ENCODE measurements around the gene EGF.
"Not testable (repeated sequence)": the region's sequence is repeated elsewhere in the genome, so short reads cannot be mapped to it uniquely, and the experiment has no call there.

The EGF gene

GRCh38 chr4:109915385-109916026, 2.8 kb downstream of the EGF start:
- no peak for FAIRE-seq

GRCh38 chr4:109916027-109916409, 3.3 kb downstream of the EGF start:
- FAIRE-seq, result no peak

- FAIRE-seq, result no peak
These were observed 8.7 kb downstream of the EGF start for GRCh38 chr4:109921384-109921808.

- FAIRE-seq, result no peak
These were observed 12.7 kb downstream of the EGF start for GRCh38 chr4:109925396-109925795.

GRCh38 chr4:109928327-109929045, 15.8 kb downstream of the EGF start:
- no peak for FAIRE-seq

GRCh38 chr4:109930464-109930863, 17.8 kb downstream of the EGF start:
- no peak for FAIRE-seq

GRCh38 chr4:109930872-109931271, 18.2 kb downstream of the EGF start:
- no peak for FAIRE-seq

- FAIRE-seq, result no peak
These were observed 18.6 kb downstream of the EGF start for GRCh38 chr4:109931318-109931717.

- not testable (repeated sequence) for FAIRE-seq
These were observed 24.7 kb downstream of the EGF start for GRCh38 chr4:109937352-109937751.

GRCh38 chr4:109939190-109939589, 26.5 kb downstream of the EGF start:
- no peak for FAIRE-seq

- FAIRE-seq, result no peak
These were observed 29.7 kb downstream of the EGF start for GRCh38 chr4:109942292-109942926.

GRCh38 chr4:109943745-109944144, 31.1 kb downstream of the EGF start:
- FAIRE-seq, result no peak

GRCh38 chr4:109944591-109944990, 31.9 kb downstream of the EGF start:
- no peak for FAIRE-seq

- no peak for FAIRE-seq
These were observed 32.4 kb downstream of the EGF start for GRCh38 chr4:109945056-109945455.

- FAIRE-seq, result no peak
These were observed 33.4 kb downstream of the EGF start for GRCh38 chr4:109946120-109946519.

GRCh38 chr4:109947457-109947856, 34.8 kb downstream of the EGF start:
- FAIRE-seq, result no peak

- FAIRE-seq, result no peak
These were observed 35.2 kb downstream of the EGF start for GRCh38 chr4:109947918-109948317.

GRCh38 chr4:109949099-109949718, 36.5 kb downstream of the EGF start:
- FAIRE-seq, result not testable (repeated sequence)

GRCh38 chr4:109952612-109953011, 39.9 kb downstream of the EGF start:
- FAIRE-seq, result no peak

- FAIRE-seq, result no peak
These were observed 40.9 kb downstream of the EGF start for GRCh38 chr4:109953556-109953955.

GRCh38 chr4:109955146-109955545, 42.5 kb downstream of the EGF start:
- FAIRE-seq, result no peak

GRCh38 chr4:109957227-109957626, 44.5 kb downstream of the EGF start:
- FAIRE-seq, result no peak

GRCh38 chr4:109959195-109959594, 46.5 kb downstream of the EGF start:
- FAIRE-seq, result no peak

GRCh38 chr4:109962401-109962800, 49.7 kb downstream of the EGF start:
- no peak for FAIRE-seq
